HuH-7 (cell line): ENCODE data around the gene POLH.
"Not testable (repeated sequence)": the region's sequence is repeated elsewhere in the genome, so short reads cannot be mapped to it uniquely, and the experiment has no call there.

ENCODE experiments used
- DNase-seq: peaks from one replicate; pipeline ENCODE4 v3.0.0; 2011; ENCODE audit warnings: low spot score

POLH gene

DNA sequence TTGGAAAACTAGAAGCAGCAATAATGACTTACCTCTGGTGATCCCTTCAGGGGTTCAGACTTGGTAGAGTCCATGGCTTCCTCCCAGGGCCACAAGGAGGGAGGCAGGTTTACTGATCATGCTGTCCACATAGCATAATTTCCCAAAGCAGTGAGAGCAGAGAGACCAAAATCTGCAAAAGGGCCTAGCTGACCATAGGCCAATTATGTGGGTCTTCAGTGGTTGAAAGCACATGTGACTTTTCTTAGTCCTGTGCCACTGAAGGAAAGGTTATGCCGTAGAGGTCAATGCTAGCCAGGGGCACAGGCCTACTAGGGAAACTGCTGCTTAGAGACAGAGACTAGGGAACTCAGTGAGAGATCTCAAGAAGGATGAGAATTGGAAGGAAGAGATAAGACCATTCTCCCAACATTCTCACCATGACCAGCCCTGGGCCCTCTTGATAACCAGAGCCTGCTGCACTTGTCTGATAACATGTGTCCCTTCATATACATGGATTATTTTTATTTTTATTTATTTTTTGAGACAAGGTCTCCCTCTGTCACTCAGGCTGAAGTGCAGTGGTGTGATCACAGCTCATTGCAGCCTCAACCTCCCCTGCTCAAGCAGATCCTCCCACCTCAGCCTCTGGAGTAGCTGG, 55.1 kb downstream of the POLH start:
- no peak for DNase-seq

DNA sequence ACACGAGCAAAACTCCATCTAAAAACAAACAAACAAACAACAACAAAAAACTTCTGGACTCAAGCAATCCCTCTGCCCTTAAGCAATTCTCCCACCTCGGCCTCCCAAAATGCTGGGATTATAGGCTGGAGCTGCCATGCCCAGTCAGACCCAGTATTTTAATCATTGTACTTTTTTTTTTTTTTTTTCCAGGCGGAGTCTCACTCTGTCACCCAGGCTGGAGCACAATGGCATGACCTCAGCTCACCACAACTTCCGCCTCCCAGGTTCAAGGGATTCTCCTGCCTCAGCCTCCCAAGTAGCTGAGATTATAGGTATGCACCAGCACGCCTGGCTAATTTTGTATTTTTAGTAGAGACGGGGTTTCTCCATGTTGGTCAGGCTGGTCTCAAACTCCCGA, 57.0 kb downstream of the POLH start:
- DNase-seq: not testable (repeated sequence)

DNA sequence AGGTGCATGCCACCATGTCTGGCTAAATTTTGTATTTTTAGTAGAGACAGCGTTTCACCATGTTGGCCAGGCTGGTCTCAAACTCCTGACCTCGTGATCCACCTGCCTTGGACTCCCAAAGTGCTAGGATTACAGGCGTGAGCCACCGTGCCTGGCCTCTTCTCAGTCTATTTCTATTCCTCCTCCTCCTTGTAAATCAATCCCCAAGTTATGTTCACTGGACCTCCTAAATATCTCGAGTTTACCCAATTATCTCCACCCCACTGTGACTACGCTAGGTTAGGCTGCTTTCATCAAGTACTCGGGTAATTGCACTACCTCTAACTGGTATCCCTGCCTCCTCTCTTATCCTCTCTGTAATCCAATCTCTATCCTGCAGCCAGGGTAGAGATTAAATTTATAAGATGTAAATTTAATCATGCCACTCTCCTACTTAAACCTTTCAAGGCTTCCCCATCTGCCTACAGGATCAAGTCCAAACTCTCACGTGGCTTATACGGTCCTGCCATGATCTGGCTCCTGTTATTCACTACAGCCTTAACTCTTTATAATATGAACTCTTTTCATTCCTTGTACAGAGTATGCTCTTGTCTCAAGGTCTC, 58.8 kb downstream of the POLH start:
- DNase-seq: no peak

DNA sequence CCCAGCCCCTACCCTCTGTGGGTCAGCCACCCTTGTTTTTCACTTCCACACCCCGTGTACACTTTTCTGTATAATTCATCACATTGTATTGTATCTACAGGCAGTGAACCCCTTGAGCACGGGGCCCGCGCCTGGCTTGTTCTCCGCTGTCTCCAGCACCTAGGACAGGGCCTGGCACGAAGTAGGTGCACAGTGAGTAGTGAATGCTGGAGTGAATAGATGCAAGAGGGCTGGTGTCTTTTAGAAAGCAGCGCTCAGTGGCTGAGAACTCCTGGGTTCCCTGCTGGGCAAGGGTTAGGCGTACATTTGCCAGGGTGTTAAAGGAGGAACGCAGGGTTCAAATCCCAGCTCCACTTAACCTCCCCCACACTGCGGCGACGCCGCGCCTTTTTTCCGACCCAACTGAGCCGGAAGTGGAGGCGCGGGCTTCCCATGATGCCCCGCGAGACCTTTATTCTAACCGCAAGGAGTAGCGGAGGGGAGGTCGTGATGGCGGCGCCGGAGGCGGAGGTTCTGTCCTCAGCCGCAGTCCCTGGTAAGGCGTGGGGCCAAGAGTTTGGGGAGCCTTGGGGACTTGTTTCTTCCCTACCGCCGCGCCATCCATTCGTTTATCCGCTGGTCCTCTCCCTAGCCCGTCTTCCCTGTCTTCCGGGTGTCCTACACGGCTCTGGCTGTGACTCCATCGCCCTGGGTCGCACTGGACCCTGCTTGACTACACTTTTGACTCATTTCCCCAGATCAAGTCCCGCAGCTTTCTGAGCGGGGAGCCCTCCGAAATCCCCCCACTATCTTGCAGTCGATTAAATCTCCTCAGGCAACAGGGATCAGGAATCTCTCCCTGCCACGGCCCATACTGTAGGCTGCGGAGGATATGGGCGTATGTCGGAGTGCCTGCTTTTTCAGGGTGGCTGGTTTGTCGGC, 59.7 kb downstream of the POLH start, which contains the start of gene MAD2L1BP:
TSS of gene MAD2L1BP (plus strand) at position 454 of the 921 bp plus-strand sequence. CDS start at position 490, 36 bp downstream.
- DNase-seq: peak; percentile 72

DNA sequence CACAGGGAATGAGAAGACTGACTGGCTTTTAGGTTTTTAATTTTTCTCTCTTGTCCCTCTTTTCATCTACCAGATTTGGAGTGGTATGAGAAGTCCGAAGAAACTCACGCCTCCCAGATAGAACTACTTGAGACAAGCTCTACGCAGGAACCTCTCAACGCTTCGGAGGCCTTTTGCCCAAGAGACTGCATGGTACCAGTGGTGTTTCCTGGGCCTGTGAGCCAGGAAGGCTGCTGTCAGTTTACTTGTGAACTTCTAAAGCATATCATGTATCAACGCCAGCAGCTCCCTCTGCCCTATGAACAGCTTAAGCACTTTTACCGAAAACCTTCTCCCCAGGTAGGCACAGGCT, 60.3 kb downstream of the POLH start:
- no peak for DNase-seq

DNA sequence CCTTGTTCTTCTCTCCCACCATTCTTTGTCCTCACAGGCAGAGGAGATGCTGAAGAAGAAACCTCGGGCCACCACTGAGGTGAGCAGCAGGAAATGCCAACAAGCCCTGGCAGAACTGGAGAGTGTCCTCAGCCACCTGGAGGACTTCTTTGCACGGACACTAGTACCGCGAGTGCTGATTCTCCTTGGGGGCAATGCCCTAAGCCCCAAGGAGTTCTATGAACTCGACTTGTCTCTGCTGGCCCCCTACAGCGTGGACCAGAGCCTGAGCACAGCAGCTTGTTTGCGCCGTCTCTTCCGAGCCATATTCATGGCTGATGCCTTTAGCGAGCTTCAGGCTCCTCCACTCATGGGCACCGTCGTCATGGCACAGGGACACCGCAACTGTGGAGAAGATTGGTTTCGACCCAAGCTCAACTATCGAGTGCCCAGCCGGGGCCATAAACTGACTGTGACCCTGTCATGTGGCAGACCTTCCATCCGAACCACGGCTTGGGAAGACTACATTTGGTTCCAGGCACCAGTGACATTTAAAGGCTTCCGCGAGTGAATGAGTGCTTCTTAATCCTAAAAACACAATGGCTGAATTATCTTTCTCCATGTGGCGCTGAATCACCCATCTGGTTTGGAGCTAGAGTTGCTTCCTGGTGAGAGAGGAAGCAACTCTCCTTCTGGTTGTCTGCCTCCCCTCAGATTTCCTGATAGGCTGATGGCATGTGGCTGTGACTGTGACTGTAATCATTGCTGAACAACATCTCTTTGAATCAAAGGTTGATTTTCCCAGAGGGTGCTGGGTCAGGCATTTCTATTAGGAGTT, 64.2 kb downstream of the POLH start:
- DNase-seq: no peak

DNA sequence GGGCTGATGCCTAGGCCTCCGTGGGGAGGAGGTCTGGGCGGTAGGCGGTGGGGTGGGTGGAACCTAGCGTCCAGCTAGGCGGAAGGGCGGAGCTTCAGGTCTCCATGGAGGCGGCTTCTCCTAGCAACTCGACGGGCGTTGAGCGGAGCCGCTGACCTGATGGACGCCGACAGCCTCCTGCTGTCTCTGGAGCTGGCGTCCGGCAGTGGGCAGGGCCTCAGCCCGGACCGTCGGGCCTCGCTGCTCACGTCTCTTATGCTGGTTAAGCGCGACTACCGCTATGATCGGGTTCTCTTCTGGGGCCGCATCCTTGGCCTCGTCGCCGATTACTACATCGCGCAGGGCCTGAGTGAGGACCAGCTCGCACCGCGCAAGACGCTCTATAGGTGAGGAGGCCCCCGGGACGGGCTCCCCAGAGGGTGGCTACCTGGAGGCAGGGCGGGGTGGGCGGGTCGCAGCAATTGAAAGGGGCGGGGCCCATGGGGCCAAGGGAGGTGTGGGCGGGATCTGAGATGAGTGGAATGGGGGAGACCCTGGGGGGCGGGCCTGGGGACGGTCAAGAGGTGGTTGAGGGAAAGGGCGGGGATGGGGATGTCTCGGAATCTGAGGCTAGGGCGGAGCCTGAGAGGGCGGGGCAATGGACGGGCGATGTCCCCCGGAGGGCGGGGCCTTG, 69.1 kb downstream of the POLH start, which contains the start of gene RSPH9:
TSS of gene RSPH9 (plus strand) at position 97 of the 673 bp plus-strand sequence. CDS start at position 160, 63 bp downstream.
- DNase-seq: no peak

DNA sequence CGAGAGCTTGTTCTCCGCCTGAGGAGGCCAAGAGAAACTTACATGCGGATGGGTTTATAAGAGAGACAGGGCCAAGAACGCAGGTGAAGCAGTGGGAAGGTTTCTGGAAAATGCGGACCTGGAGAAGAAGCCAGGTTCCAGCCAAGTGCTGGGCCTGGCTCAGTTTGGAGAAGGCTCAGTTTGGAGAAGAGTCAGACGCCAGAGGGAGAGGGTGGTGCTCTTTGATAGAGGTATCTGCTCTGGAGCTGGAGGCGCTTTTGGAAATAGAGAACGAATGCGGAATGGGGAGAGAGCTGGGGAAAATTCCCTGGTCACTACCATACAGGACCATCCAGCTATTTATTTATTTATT, 69.6 kb downstream of the POLH start:
- DNase-seq: no peak

DNA sequence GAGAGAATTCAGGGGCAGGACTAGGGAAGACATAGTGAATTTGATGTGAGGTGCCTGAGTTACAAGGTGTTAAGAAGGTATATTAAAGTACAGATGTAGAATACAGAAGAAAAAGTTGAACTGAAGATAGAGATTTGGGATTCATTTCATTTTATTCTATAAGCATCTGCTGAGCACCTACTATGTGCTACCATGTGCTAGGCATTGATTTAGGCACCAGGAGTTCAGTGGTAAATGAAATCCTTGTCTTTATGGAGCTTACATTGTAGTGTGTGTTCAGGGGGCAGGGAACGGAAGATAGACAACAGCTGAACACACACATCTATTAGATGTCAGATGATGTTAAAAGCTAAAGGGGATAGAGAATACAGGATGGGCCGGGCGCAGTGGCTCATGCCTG, 71.6 kb downstream of the POLH start:
- no peak for DNase-seq

DNA sequence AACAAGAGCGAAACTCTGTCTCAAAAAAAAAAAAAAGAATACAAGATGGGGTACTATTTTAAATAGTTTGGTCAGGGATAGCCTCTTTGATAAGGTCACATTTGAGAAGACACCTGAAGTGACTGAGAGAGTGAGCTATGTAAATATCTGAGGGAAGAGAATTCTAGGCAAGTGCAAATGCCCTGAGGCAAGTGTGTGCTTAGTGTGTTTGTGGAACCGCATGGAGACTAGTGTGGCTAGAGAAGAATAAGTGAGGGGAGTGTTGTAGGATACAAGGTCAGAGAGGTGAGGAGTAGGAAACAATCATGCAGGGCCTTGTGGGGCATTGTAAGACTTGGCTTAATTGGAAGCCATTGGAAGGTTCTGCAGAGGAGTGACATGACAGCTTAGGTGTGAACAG, 72.3 kb downstream of the POLH start:
- no peak for DNase-seq

DNA sequence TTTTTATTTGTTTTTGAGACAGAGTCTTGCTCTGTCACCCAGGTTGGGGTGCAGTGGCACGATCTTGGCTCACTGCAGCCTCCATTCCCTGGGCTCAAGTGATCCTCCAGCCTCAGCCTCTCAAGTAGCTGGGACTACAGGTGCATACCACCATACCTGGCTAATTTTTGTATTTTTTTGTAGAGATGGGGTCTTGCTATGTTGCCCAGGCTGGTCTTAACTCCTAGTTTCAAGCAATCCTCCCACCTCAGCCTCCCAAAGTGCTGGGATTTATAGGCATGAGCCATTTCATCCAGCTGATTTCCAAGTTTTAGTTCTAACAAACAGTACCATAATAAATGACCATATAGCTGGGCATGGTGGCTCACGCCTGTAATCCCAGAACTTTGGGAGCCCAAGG, 76.8 kb downstream of the POLH start:
- DNase-seq: not testable (repeated sequence)

DNA sequence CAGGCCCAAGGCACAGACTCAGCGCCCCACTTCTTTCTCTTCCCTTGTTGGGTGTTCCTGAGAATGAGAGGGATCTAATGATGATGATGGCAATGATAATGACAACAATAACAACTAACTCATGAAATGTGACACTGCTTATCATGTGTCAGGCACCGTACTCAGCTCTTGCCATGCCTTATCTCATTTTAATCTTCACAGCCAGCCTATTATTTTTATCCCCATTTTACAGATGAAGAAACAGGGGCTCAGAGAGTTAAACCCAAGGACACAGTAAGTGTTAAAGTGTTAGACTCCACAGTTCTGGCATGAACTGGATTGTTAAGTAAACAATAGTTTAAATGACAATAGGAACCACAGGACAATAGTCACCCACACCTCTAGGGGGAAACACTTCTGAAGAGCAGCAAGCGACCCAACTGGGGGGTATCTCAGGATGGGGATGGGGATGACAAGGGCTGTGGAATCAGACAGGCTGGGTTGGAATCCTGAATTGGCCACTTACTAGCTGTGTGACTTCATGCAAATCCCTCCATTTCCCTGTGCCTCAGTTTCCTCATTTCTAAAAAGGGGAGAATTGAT, 81.3 kb downstream of the POLH start:
- no peak for DNase-seq

DNA sequence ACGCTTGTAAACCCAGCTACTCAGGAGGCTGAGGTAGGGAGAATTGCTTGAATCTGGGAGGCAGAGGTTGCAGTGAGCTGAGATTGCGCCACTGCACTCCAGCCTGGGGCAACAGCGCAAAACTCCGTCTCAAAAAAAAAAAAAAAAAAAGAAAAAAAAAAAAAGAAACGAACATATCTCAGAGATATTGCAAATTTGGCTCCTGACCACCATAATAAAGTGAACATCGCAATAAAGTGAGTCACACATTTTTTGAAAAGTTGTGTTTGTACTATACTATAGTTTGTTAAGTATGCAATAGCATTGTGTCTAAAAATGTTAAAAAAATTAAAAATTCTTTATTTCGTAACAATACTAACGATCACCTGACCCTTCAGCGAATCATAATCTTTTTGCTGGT, 82.2 kb downstream of the POLH start:
- no peak for DNase-seq

DNA sequence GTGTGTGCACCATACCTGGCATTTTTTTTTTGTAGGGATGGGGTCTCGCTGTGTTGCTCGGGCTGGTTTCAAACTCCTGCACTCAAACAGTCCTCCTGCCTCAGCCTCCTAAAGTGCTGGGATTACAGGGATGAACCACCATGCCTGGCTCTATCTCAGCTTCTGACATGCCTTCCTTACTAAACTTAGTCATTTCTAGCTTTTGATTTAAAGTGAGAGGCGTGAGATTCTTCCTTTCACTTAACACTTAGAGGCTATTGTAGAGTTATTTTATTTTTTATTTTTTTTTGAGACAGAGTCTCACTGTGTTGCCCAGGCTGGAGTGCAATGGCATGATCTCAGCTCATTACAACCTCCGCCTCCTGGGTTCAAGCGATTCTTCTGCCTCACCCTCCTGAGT, 87.0 kb downstream of the POLH start:
- not testable (repeated sequence) for DNase-seq
